Fibroblast of skin of left biceps (primary cell): ENCODE measurements around the gene GTF2IRD1.
"Not testable (repeated sequence)": the region's sequence is repeated elsewhere in the genome, so short reads cannot be mapped to it uniquely, and the experiment has no call there.

Source experiments
- DNase-seq, 2 experiments: peaks; one replicate each; pipeline ENCODE4 v3.0.0-alpha.2; 2013; ENCODE audit warnings: low read depth in 2 of 2

GTF2IRD1 gene

DNA sequence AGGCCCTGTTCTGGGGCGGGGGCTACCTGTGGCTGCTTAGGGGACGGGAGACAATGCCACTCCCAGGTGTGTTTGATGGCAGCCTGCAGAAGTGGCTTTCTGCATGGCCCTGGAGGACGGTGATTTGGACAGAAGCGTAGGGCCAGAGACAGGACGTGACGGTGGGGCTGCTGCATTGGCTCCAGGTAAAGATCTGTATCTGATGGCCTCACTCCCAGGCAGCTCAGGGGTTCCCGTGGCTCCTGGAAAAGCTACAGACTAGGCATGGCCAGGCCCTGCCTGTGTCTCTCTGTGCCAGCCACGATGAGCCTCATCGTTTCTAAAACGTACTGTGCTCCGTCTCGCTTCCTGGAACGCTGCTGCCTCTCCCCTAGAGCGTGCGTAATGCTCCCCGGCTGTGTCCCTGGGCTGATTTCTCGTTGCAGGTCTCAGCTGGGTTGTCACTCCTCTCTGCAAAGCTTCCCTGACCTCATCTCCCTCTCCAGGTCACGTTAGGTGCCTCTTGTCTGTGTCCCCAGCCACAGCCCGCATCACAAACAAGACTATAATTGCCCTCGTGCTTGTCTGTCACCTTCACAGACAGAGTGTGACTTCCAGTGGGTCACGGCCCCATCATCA, 12.6 kb downstream of the GTF2IRD1 start:
- DNase-seq, result no peak

DNA sequence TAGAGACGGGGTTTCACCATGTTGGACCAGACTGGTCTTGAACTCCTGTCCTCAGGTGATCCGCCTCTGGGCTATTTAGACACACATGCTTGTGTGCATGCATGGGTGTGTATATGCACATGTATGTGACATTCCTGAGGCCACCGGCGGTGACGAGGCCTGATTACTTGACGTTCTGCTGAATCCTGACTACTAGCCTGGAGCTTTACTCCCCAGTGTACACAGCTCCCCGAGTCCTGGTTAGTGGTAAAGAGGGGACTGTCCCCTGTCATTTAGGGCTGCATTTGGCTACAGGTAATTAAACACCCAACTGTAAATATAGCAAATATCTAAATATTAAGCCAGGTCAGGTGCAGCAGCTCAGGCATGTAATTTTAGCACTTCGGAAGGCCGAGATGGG, 14.2 kb downstream of the GTF2IRD1 start:
- no peak for DNase-seq

DNA sequence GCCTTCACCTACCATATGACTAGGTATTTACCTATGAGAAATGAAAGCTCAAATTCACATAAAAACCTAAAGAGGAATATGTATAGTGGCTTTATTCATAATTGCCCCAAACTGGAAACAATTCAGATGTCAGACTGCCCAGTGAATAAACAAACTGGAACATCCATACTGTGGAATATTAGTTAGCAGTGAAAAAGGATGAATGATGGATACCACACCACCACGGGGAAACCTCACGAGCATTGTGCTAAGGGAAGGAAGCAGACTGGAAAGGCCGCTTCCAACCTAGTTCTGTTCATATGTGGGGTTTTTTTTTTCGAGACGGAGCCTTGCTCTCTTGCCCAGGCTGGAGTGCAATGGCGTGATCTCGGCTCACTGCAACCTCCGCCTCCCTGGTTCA, 16.8 kb downstream of the GTF2IRD1 start:
- no peak for DNase-seq

DNA sequence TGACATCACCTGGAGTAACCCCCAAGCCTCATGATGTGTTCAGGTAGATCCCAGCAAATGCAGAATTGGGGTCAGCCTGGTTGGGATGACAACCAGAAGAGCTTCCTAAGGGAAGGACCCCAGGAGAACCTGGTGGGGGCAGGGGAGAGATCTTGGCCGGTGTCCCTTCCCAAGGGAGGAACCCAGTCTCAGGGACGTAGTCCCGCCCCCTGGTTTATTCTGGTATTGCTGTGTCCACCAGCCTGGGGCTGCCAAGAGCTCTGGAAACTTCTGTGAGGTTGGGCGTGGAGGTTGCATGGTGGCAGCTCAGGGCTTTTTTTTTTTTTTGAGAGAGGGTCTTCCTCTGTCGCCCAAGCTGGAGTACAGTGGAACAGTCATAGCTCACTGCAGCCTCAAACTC, 19.4 kb downstream of the GTF2IRD1 start:
- no peak for DNase-seq

DNA sequence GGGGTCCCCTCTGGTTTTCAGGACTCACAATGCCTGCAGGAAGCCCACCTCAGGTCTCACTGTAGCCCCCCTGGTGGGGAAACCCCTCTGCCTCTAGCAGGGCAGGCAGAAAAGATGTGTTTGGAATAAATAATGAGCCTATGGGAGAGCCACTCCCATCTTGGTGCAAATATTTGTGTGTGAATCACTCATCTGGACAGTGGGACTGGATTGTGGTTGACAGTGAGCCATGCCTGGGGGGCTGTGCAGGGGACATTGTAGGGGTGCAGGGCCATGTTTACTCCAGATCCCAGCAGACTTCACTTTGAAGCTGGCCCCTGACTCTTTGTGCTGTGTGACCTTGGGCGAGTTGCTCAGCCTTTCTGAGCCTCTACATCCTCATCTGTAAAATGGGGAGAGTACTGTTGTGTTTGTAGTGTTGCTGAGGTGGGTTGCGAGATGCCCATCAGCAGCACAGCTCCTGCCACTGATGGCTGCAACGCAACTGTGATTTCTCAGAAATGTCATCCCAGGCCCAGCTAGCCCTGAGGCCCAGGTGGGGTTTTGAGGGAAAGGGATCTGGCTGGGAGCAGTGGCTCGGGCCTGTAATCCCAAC, 20.7 kb downstream of the GTF2IRD1 start:
- DNase-seq, result no peak

DNA sequence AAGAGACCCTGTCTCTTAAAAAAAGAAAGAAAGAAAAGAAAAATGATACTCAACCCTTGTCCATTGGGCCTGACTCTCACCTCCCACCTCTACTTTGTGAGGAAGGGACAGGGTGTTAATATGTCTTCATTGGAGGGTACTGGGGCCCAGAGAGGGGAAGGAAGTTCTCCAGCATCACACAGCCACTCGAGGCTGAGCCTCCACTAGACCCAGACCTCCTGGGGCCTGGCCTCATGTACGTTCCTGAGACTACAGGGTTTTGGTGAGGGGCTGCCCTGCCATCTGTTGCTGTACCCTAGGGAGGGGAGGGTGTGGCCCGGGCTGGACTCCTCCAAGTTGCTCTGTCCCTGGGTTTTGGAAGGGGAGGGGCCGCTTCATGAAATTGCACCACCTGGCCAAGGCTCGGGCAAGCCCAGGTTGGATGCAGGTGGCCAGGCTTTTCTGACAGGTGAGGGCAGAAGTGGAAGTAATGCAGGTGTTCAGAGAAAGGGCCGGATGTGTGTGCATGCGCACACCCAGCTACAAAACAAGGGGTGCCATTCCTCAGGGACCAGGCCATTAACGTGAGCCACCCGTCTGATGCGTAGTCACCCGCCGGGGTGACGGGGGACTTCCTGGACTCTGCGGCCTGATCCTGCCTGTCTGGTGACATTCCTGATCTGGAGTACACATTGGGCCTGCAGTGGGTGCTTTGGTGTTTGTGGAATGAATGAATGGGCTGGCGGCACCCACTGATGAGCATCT, 21.7 kb downstream of the GTF2IRD1 start:
- DNase-seq, result no peak

DNA sequence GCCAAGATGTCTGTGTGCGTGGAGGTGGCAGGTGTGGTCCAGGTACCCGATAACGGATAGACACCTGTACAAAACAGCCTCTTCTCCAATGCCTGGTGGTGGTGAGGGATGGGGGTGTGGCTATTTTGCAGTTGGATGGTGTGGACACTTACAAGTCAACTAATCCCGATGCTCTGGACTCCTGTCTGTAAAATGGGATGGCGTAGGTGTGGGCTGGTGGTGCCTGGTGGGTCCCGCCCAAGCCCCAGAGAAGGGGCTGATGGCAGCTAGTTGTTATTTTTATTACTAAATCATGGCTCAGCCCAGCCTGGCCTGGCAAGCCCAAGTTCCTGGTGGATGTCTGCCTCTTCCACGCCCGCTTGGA, 22.3 kb downstream of the GTF2IRD1 start:
- no peak for DNase-seq

DNA sequence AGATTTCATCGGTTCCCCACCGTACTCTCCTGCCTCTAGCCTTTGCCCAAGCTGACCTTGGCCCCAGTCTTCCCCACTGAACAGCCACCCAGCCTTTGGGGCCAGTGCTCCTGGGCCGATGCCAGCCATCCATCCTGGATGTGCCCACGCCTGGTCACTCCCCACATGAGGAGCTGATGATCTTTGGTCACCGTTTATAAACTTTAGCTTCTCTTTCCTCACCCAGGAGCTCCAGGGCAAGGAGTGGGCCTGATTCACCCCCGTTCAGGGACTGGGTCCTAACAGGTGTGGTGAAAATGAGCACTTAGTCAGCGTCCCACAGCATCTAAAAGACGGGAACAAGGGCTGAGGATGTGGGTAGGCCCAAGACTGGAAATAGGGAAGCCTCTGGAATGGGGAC, 22.9 kb downstream of the GTF2IRD1 start:
- DNase-seq, result no peak

DNA sequence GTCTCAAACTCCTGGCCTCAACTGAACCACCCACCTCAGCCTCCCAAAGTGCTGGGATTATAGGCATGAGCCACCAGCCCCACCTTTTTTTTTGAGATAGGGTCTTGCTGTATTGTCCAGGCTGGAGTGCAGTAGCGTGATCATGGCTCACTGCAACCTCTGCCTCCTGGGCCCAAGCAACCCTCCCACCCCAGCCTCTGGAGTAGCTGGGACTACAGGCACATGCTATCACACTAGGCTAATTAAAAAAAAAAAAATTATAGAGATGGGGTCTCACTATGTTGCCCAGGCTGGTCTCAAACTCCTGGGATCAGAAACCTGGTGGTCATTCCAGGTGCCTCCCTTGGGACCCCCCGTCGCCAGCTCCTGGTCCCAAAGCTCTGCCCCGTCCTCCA, 25.0 kb downstream of the GTF2IRD1 start:
- DNase-seq, result no peak

DNA sequence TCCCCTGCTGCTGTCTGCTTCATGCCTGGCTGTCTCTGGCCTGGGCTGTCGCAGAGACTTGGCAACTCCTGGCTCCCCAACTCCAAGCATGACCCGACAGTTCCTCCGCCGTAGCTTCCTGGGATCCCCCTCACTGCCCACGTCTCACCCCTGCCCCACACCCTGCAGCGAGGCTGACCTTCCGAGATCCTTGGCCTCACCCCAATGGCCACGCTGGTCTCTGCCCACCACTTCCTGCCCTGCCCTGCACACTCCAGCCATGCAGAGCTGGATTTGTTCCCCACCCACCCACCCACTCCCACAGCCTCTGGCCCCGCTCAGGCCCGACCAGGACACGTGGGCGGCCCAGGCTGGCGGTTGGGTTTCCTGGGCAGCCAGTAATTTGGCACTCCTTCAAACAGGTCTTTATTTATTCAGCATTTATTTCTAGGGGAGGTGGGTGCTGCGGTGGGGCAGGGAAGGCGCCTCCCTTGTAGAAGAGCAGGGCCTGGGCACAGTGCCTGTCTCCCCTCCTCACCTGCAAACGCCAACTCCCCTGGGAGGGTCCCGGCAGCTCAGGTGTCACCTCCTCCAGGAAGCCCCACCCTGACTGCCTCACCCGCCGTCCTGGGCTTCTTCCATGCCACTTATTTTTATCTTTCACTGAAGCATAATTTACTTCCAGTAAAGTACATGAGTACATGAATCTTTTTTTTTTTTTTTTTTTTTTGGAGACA, 25.5 kb downstream of the GTF2IRD1 start:
- no peak for DNase-seq

DNA sequence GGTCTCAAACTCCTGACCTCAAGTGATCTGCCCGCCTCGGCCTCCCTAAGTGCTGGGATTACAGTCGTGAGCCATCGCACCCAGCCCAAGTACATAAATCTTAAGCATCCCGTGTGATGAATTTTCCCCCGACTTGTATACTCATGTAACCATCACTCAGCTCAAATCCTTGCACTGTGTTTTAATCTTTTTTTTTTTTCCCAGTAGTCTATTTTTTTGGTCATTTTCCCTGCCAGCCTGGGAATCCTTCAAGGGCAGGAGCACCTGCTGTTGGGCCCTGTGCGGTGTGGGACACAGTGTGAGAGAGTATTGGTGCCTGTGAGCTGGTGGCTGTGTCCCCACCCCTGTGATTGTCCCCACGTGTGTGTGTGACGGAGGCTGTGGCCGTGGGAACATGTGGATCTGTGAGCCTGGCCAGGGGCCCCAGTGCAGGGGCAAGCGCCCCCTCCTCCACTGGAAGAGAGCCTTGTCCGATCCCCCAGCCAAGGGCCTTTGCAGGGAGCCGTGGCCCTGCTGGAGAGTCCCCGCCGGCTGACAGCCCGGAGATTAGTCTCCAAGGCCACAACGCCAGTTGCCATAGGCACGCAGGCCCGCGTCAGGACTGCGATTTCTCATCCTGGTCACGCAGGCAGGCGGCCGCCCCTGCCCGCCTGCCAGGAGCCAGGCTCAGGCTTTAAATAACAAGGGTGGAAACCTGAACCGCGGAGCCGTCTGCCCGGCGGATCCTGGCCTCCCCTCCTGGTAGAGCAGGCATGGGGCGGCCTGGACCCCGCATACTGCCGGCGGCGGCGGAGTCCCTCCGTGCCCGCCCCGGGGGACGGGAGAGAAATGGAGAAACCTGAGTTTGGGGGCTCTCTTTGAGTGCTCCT, 26.5 kb downstream of the GTF2IRD1 start:
- no peak for DNase-seq

DNA sequence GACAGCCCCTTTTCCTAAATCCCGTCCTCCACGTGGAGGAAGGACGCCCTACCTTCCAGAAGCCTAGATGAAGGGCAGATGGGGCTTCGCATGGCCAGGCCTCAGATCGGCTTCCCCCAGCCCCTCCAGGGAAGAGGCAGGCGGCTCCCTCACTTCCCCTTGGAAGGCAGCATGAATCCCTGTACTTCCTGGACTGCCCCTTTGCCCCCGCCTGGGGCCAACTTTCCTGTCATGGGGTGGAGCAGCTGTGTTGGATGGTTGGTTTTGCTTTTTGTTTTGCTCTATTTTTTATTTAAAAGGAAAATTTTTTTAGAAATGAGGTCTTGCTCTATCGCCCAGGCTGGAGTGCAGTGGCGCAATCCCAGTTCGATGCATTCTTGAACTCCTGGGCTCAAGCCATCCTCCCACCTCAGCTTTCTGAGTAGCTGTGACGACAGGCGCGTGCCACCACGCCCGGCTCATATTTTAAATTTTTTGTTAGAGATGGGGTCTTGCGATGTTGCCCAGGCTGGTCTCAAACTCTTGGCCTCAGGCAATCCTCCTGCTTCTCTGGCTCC, 27.2 kb downstream of the GTF2IRD1 start:
- no peak for DNase-seq

DNA sequence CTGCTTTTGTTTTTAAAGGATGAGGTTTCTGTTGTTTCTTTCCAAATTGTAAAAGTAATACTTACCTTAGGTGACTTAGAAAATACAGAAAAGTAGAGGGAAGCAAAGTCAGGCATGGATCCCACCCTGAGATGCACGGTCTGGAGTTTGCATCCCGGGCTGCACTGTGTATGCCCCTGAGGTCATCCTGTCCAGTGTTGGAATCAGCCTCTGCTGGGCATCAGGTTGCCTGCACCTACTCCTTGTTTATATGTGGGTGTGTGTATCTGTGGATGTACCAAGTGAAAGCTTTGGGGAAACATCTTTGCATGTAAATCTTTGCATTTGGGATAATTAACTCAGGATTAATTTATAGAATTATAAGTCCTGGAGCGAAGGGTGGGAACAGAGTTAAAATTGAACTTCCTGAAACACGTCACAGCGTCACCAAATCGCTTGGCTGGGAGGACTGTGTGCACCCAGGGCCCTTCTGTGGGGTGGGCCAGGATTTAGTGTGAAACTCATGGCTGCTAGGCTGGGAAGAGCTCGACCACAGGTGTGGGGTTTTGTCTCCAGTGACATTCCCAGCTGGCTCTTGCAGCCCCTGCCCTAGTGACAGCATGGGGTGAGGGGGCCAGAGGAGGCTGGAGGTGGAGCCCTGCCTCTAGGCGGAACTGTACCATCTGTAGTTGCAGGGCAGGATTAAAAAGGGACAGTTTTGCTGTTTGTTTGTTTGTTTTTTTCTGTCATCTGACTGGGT, 27.9 kb downstream of the GTF2IRD1 start:
- DNase-seq, result no peak

DNA sequence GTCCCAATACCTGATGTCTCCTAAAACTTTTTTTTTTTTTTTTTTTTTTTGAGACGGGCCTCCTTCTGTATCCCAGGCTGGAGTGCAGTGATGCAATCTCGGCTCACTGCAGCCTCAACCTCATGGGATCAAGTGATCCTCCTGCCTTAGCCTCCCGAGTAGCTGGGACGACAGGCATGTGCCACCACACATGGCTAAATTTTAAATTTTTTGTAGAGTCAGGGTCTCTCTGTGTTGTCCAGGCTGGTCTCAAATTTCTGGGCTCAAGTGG, 28.4 kb downstream of the GTF2IRD1 start:
- no peak for DNase-seq

DNA sequence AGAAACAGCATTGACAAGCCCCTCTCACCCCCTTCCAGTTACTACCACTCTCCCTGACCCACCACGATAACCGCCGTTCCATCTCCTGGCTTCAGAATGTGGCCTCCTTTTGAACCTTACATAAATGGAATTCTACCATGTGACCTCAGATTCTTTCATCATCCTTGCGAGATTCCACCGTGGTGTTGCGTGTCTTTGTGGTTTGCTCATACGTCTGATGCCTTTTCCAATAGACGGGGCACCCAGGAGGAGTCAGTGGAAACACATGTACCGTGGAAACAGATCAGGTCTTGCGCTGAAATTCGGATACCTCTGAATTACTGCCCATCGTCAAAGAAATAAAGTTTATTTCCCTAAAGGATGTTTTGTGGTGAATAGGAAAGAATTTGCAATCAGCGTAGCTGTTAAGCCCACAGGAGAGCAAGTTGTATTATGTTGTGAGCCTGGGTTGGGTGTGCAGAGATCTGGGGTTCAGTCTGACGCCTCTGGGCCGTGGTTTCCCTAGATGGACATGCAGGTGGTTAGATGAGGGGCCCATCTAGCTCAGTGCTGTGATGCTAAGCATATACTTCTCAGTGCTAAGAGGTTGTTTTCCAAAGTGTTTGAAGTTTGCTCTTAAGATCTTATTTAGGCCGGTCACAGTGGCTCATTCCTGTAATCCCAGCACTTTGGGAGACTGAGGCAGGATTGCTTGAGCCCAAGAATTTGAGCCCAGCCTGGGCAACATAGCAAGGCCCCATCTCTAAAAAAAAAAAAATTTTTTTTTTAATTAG, 29.1 kb downstream of the GTF2IRD1 start:
- DNase-seq, result peak; percentile 90 to 91

DNA sequence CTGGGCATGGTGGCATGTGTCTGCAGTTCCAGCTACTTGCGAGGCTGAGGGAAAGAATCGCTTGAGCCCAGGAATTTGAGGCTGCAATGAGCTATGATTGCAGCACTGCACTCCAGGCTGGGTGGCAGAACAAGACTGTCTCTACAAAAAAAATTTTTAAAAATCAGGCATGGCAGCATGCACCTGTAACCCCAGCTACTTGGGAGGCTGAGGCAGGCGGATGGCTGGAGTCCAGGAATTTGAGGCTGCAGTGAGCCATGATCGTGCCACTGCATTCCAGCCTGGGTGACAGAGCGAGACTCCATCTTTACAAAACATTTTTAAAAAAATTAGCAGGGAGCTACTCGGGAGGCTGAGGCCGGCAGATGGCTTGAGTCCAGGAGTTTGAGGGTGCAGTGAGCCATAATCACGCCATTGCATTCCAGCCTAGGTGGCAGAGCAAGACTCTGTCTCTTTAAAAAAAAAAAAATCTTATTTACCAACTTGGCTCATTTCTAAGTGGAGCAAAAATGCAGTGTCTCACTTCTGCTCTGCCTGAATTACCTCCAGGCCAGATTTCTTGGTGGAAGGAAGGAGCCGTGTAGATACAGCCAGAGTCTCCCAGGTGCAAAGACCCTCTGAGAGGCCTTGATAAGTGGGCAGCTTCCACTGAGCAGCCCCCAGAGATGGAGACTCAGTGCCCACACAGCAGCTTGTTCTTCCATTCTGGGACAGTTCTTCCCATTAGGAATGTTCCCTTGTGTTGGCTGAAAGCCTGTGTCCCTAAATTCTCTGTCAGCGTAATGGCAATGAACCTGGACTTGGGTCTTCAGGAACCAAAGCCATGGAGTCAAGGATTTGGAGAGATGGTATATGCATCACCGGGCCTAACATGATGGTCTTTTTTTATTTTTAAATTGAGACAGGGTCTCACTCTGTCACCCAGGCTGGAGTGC, 30.0 kb downstream of the GTF2IRD1 start:
- no peak for DNase-seq

DNA sequence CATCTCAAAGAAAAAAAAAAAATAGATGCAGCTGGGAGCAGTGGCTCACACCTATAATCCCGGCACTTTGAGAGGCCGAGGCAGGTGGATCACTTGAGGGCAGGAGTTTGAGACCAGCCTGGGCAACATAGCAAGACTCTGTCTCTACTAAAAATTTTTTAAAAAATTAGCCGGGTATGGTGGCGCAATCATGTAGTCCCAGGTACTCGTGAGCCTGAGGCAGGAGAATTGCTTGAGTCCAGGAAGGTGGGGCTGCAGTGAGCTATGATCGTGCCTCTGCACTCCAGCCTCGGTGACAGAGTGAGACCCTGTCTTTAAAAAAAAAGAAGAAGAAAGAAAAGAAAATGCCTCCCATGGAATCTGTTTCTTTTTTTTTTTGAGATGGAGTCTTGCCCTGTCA, 31.9 kb downstream of the GTF2IRD1 start:
- DNase-seq, result no peak

DNA sequence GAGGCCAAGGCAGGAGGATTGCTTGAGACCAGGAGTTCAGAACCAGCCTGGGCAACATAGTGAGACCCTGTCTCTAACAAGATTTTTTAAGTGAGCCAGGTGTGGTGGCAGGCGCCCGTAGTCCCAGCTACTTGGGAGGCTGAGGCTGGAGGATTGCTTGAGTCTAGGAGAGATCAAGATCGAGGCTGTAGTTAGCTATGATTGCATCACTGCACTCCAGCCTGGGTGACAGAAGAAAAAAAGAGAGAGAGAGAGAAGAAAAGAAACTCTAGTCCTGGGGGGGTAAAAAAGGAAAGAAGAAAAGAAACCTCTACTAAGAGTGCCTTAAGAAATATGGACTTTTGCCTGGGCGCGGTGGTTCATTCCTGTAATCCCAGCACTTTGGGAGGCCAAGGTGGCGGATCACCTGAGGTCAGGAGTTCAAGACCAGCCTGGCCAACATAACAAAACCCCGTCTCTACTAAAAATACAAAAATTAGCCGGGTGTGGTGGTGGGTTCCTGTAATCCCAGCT, 34.9 kb downstream of the GTF2IRD1 start:
- DNase-seq, result not testable (repeated sequence)
